Spleen (tissue), 11 donors: ENCODE data around the gene WNK2. TPM values are rescaled to one million over a fixed set of nuclear protein-coding genes. Genes with fewer than 3 reads are reported as not detected.

Experiments
- DNase-seq: peaks from one replicate; pipeline ENCODE4 v3.0.0-alpha.2; 2020
- H3K27ac ChIP-seq, 8 donors: fragments of 200-600 bp; sonication (generic) in 7 of 8; 1 replicate in 4 of 8; 2 replicates in 4 of 8; pipeline versions ENCODE4 v1.5.0 to v1.8.0; 2016 to 2021; ENCODE audit warnings: inconsistent platforms in 4 of 8, mild to moderate bottlenecking in 4 of 8, moderate library complexity in 1 of 8
- H3K27me3 ChIP-seq, 7 donors: fragments of 200-600 bp; sonication (generic) in 6 of 7; replicated peaks in 1 of 7; 1 replicate in 4 of 7; 2 replicates in 3 of 7; pipeline versions ENCODE4 v1.5.0 to v1.8.0; 2016 to 2021; ENCODE audit warnings: inconsistent platforms in 3 of 7, mild to moderate bottlenecking in 1 of 7
- H3K36me3 ChIP-seq, 6 donors: fragments of 200-600 bp; sonication (generic) in 5 of 6; 1 replicate in 4 of 6; 2 replicates in 2 of 6; pipeline versions ENCODE4 v1.5.0 to v1.8.0; 2016 to 2021; ENCODE audit warnings: inconsistent platforms in 2 of 6
- H3K4me1 ChIP-seq, 6 donors: fragments of 200-600 bp; sonication (generic) in 5 of 6; 1 replicate in 3 of 6; 2 replicates in 3 of 6; pipeline versions ENCODE4 v1.5.0 to v1.8.0; 2016 to 2021; ENCODE audit warnings: inconsistent platforms in 3 of 6
- H3K4me3 ChIP-seq, 8 donors: fragments of 200-600 bp; sonication (generic) in 7 of 8; 1 replicate in 4 of 8; 2 replicates in 4 of 8; pipeline versions ENCODE4 v1.5.0 to v1.8.0; 2016 to 2021; ENCODE audit warnings: inconsistent platforms in 4 of 8, mild to moderate bottlenecking in 4 of 8, moderate library complexity in 2 of 8
- H3K9me3 ChIP-seq, 8 donors: fragments of 200-600 bp; sonication (generic) in 7 of 8; 1 replicate in 4 of 8; 2 replicates in 4 of 8; pipeline versions ENCODE4 v1.5.0 to v1.8.0; 2016 to 2021; ENCODE audit warnings: inconsistent platforms in 4 of 8
- CTCF ChIP-seq, 11 experiments: fragments of 200-600 bp in 7 of 11; fragments of 450-650 bp in 4 of 11; sonication (generic) in 4 of 11; IDR thresholded peaks in 8 of 11; conservative IDR thresholded peaks in 3 of 11; 1 replicate in 7 of 11; 2 replicates in 4 of 11; pipeline versions ENCODE4 v1.4.0 to v1.8.0; 2016 to 2021; ENCODE audit warnings: antibody characterized with exemption in 11 of 11, inconsistent platforms in 4 of 11, mild to moderate bottlenecking in 1 of 11
- POLR2A ChIP-seq, 3 donors: fragments of 450-650 bp; IDR thresholded peaks; one replicate each; pipeline ENCODE4 v1.5.1; 2017; ENCODE audit warnings: antibody characterized with exemption in 3 of 3, mild to moderate bottlenecking in 1 of 3
- POLR2AphosphoS5 ChIP-seq, 3 donors: sonication (generic); formaldehyde crosslinking; IDR thresholded peaks; one replicate each; pipeline ENCODE4 v1.5.1; 2017; ENCODE audit warnings: antibody characterized with exemption in 3 of 3
- WGBS, 5 donors: extraction: QIAGEN DNeasy Blood & Tissue Kit in 3 of 5; methylation state at CpG; one replicate each; pipeline versions ENCODE4 v1.1.5 to v1.1.7; 2013 to 2018; 5-methylcytosine and 5-hydroxymethylcytosine counted together
- intact Hi-C: fragments of 100-400 bp; cut with DNase I; formaldehyde crosslinking; loops from one replicate; pipeline ENCODE4 v1.15.0; 2023; ENCODE audit warnings: low total_unique reads
- polyA plus RNA-seq, 3 donors: library from polyadenylated mRNA; stranded (reverse); fragments of 200-250 nt; gene quantifications; one replicate each; pipeline ENCODE4 v1.2.1, GENCODE V29; 2013
- total RNA-seq, 7 donors: library from RNA; depleted of rRNA in 3 of 7; stranded (reverse); fragments of >200 nt in 3 of 7; fragmentation: NEBNext Ultra II Directional in 4 of 7; extraction: Animal tissue kit (Norgen Biotek cat#: 25700) in 4 of 7; gene quantifications; one replicate each; pipeline versions ENCODE4 v1.1.0 to v1.2.1, GENCODE V29; 2016 to 2021
- donor health status: healthy with polysubstance abuse.
- donor health status: DM: no; HTN: no; CAD: no; lungs with moderate emphysema.
- donor health status: DM: no; HTN: no; CAD: no.
- donor health status: Bipolar disorder and iron deficiency.
- donor health status: healthy.
- donor health status: DM: no; HTN: no; CAD: no.
- donor health status: DM: yes; HTN: yes; CAD: no.

Gene WNK2
- total and polyA plus RNA-seq, 10 donors, result 1.8 to 20.0 (median 7.3) TPM

- no peak overlapping the region for H3K4me3 ChIP-seq
- H3K9me3 ChIP-seq, result peaks cover 0 to 4% (median 0%) of the 10 kb centered on the region in 8 donors
- WGBS, 5 donors, result 68 to 86% (median 83%) methylated on average over 12 of the region's 12 CpGs
- peak; percentile 33 for DNase-seq
- TF ChIP-seq CTCF (IDR thresholded peaks at IDR 0.05 in 8 of 11, conservative IDR thresholded peaks at IDR 0.05 in 3 of 11) (no peak), POLR2A (IDR thresholded peaks at IDR 0.05) (no peak), POLR2AphosphoS5 (IDR thresholded peaks at IDR 0.05) (no peak)
- intact Hi-C loops, result no loop called here
- H3K27ac ChIP-seq, result no peak overlapping the region
- no peaks in the 10 kb centered on the region for H3K4me1 ChIP-seq
- no peaks in the 10 kb centered on the region for H3K36me3 ChIP-seq
- no peaks in the 10 kb centered on the region for H3K27me3 ChIP-seq
Measured at GRCh38 chr9:93193388-93194220, 9.7 kb downstream of the WNK2 start.

GRCh38 chr9:93194221-93194625 lies 10.3 kb downstream of the WNK2 start:
- Histone ChIP-seq H3K4me3 (no peak overlapping the region), H3K27ac (no peak overlapping the region), H3K4me1 (no peaks in the 10 kb centered on the region), H3K27me3 (no peaks in the 10 kb centered on the region), H3K36me3 (no peaks in the 10 kb centered on the region), H3K9me3 (peaks cover 0 to 4% (median 0%) of the 10 kb centered on the region in 8 donors)
- intact Hi-C loops, result no loop called here
- TF ChIP-seq POLR2AphosphoS5 (IDR thresholded peaks at IDR 0.05) (no peak), CTCF (IDR thresholded peaks at IDR 0.05 in 8 of 11, conservative IDR thresholded peaks at IDR 0.05 in 3 of 11) (no peak), POLR2A (IDR thresholded peaks at IDR 0.05) (no peak)
- DNase-seq, result no peak
- WGBS, 5 donors, result 77 to 93% (median 88%) methylated on average over 1 of the region's 1 CpG

- no peak for DNase-seq
- Histone ChIP-seq H3K4me3 (no peak overlapping the region), H3K36me3 (no peaks in the 10 kb centered on the region), H3K9me3 (peaks cover 0 to 4% (median 0%) of the 10 kb centered on the region in 8 donors), H3K4me1 (no peaks in the 10 kb centered on the region), H3K27ac (no peak overlapping the region), H3K27me3 (no peaks in the 10 kb centered on the region)
- intact Hi-C loops, result no loop called here
- TF ChIP-seq CTCF (IDR thresholded peaks at IDR 0.05 in 8 of 11, conservative IDR thresholded peaks at IDR 0.05 in 3 of 11) (no peak), POLR2AphosphoS5 (IDR thresholded peaks at IDR 0.05) (no peak), POLR2A (IDR thresholded peaks at IDR 0.05) (no peak)
- WGBS, 5 donors, result 67 to 90% (median 83%) methylated on average over 3 of the region's 3 CpGs
Measured at GRCh38 chr9:93194641-93195040, 10.7 kb downstream of the WNK2 start.
